VCaP (cell line): ENCODE results near the gene KIAA2012.
A peak's percentile ranks its signal among the peaks of the same experiment; 100 is the strongest.

Source experiments
- H3K27ac ChIP-seq: fragments of 450-650 bp; 2 replicates; pipeline ENCODE4 v1.5.1; 2017
- TF ChIP-seq, protein P1 (sequence below): fragments of 450-650 bp; conservative IDR thresholded peaks from 2 replicates; pipeline ENCODE4 v1.5.1; 2017; ENCODE audit warnings: mild to moderate bottlenecking, moderate library complexity

The KIAA2012 gene

DNA sequence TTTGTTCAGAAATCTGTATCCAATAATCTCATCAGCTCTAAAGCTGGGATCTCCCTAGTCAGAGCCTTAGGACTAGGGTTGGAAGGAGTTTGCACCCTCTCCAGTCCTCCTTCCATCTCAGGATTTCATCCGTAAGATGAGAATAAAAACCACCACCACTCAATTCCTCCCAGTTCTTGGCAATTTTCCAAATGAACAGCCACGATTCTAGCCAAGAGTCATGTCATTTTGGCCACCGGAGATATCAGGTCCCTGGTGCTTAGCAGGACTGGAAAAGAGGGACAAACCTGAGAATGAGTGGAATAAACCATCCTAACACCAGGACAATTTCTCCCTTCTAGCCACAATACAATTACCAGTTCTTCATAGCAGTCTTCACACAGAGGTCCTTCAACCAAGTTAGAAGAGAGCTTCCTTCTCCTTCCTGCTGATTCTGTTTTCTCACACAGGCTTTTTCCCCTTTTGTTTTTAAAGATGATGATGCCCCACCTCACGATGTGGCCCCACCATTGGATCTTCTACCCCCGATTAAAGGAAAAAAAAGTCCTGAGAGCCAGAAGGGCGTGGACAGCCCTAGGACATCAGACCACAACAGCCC lies 36.2 kb downstream of the KIAA2012 start:
- TF ChIP-seq, protein P1, sequence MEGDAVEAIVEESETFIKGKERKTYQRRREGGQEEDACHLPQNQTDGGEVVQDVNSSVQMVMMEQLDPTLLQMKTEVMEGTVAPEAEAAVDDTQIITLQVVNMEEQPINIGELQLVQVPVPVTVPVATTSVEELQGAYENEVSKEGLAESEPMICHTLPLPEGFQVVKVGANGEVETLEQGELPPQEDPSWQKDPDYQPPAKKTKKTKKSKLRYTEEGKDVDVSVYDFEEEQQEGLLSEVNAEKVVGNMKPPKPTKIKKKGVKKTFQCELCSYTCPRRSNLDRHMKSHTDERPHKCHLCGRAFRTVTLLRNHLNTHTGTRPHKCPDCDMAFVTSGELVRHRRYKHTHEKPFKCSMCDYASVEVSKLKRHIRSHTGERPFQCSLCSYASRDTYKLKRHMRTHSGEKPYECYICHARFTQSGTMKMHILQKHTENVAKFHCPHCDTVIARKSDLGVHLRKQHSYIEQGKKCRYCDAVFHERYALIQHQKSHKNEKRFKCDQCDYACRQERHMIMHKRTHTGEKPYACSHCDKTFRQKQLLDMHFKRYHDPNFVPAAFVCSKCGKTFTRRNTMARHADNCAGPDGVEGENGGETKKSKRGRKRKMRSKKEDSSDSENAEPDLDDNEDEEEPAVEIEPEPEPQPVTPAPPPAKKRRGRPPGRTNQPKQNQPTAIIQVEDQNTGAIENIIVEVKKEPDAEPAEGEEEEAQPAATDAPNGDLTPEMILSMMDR = no peak
- no peak overlapping the region for H3K27ac ChIP-seq

DNA sequence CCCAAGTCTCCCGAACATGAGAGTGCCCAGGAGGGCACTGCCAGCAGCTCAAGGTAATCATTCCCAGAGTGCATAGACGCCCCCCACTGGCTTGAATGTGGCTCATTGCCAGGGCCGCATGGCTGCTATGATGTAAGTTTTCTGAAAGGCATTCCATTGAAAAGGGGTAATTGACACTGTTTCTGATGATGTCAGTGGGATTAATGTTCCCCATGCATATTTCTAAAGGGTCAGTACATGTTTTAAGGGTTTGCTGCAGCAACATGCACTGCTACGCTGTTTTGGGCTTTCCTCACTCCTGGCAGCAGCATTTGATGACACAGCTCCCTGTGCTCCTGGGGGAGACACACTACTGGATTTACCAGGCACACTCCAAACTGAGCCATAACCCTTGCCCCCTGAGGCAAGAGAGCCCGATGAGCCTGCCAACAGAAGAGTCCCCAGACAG lies 36.7 kb downstream of the KIAA2012 start:
- TF ChIP-seq, protein P1 = no peak
- no peak overlapping the region for H3K27ac ChIP-seq

DNA sequence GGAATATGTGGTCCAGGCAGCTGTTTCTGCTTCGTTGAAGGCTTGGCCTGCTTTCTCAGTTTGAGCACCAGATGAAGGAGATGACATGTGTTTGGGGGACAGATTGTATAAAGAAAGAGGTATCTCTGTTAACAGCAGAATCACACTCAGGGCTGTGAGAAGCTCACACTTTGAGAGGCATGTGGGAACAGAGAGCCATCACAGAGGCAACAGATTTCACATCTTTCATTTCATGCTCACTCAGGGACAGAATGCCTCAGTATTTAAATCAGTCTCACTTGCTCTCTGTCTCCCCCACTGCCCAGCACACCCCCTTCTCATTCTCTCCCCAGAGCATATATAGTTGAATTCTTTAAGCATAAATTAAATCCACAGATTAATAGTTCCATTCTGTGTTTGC lies 37.4 kb downstream of the KIAA2012 start:
- H3K27ac ChIP-seq = no peak overlapping the region
- TF ChIP-seq, protein P1 = no peak

DNA sequence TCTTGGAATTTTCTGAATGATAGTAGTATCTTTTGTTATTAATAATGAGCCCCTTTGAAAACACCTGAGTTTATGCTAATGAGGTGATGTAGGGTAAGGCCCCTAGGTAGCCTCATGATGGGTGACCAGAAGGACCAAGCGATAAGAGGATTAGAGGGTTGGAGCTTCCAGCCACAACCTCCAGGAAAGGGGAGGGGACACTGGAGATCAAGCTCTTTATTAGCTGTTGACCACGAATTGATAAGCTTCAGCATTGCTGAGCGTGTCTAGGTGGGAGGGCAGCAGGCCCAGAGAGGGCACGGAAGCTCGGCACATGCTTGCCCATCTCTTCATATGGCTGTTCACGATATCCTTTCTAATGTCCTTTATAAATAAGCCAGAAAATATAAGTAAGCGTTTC lies 39.0 kb downstream of the KIAA2012 start:
- TF ChIP-seq, protein P1 = no peak
- no peak overlapping the region for H3K27ac ChIP-seq

DNA sequence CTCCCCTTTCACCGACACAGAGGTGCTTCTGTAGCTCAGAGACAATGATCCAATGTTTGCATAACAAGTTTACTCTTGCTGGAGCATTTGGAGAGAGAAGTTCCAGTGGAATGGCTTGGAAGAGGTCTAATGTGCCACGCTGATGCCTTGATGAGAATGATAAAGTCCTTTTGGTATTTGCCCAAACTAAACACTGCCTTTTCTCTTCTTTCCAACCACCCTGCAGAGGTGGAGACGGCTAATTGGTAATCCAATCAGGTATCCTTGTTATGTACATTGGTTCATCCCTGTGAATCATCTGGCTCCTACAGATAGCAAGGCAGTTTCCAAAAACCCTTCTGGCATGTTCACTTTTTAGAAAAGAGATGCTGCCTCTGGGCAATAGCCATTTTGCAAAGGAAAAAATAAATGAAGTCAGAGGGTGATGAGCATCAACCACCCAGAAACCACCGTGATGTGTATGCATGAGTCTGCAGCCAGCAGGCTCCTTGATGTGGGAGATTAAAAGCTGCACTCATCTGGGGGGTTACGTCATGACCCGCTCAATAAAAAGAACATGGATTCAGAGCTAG lies 40.6 kb downstream of the KIAA2012 start:
- peak overlapping the region; percentile 54 for H3K27ac ChIP-seq
- TF ChIP-seq, protein P1 = no peak

DNA sequence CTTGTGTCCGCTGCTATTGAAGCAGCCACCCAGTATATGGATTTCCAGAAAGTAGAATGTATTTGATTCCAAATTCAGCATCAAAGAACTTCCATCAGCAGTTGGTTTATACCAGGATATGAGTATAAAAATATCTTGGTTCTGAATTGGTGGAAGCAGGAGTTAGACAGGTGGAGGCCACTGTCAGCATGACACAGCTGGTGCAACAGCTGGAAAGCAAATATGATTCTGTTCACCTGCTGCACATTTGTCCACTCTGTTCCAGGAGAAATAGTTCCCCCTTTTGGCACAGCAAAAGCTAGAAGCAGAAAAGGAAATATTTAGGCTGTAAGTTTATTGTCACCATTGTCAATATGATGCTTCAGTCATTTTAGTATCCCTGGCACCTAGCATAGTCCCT lies 41.2 kb downstream of the KIAA2012 start:
- TF ChIP-seq, protein P1 = no peak
- peak overlapping the region; percentile 54; the same call in 1 of the 2 replicates for H3K27ac ChIP-seq

DNA sequence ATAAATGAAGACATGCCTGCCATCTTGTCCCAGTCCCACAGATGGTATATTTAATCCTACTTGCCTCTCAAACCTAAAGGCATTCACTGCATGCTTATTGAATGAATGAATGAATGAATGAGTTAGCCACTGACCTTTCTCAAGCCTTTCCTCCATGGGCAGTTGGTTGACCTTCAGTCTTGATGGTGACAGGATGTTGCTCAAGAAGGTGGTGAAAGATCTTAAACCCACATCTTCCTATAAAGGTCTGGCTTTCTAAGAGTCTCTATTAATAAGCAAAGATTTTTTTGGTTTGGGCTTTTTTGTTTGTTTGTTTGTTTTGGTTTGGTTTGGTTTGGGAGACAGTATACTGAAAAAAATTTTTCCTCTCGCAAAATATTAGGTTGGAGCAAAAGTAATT lies 41.7 kb downstream of the KIAA2012 start:
- no peak overlapping the region for H3K27ac ChIP-seq
- TF ChIP-seq, protein P1 = no peak
